GM12865 (cell line): ENCODE measurements around the gene STXBP1.

ENCODE experiments used
- DNase-seq: peaks from one replicate; pipeline ENCODE4 v3.0.0; 2010; ENCODE audit warnings: low read depth
- H3K4me3 ChIP-seq: 2 replicates; pipeline ENCODE4 v1.5.1; 2011; ENCODE audit warnings: mild to moderate bottlenecking, low read depth, low read length, control low read depth
- TF ChIP-seq, protein P1 (sequence below): IDR thresholded peaks from 2 replicates; pipeline ENCODE4 v1.5.1; 2011; ENCODE audit warnings: low read length, control low read depth, low read depth, inconsistent platforms; ENCODE audit not compliant: insufficient read depth; ENCODE audit errors: missing control alignments

STXBP1 gene

DNA sequence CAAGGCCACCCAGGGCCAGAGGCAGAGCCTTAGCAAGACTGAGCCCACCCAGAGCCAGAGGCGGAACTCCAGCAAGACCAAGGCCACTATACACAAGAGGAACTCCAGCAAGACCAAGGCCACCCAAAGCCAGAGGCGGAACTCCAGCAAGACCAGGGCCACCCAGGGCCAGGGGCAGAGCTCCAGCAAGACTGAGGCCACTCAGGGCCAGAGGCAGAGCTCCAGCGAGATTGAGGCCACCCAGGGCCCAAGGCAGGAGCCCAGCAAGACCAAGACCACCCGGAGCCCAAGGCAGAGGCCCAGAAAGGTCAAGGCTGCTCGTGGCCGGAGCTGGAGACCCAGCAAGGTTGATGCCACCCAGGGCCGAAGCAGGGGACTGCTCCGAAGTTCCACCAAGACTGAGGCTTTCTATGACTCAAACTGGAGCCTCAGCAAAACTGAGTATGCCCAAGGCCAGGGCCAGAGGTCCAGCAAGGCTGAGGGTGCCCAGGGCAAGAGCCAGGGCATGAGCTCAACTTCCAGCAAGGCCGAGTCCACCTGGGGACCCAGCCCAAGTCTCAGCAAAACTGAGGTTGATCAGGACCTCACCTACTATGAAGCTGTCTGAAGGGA lies 118.8 kb downstream of the STXBP1 start:
- TF ChIP-seq, protein P1, sequence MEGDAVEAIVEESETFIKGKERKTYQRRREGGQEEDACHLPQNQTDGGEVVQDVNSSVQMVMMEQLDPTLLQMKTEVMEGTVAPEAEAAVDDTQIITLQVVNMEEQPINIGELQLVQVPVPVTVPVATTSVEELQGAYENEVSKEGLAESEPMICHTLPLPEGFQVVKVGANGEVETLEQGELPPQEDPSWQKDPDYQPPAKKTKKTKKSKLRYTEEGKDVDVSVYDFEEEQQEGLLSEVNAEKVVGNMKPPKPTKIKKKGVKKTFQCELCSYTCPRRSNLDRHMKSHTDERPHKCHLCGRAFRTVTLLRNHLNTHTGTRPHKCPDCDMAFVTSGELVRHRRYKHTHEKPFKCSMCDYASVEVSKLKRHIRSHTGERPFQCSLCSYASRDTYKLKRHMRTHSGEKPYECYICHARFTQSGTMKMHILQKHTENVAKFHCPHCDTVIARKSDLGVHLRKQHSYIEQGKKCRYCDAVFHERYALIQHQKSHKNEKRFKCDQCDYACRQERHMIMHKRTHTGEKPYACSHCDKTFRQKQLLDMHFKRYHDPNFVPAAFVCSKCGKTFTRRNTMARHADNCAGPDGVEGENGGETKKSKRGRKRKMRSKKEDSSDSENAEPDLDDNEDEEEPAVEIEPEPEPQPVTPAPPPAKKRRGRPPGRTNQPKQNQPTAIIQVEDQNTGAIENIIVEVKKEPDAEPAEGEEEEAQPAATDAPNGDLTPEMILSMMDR = no peak
- H3K4me3 ChIP-seq = no peak overlapping the region
- DNase-seq = no peak

DNA sequence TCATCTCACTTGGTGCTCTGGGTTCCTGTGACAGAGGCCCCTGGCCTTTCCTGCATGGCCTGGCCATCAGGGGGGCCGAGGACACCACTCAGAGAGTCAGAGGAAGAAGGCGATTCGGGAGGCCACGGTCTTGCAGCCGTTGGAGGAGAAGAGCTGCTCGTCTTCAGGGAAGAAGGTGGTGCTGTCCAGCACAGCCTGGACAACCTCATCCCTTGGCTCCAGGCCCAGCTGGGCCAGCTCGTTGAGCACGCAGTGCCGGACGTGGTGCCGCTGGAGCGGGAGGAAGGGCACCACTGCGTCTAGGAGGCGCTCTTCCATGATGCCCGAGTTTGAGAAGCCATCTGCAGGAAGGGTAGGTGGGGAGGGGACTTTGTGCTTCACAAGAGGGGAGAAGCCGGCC lies 119.9 kb downstream of the STXBP1 start:
- H3K4me3 ChIP-seq = no peak overlapping the region
- DNase-seq = no peak
- TF ChIP-seq, protein P1 = no peak

DNA sequence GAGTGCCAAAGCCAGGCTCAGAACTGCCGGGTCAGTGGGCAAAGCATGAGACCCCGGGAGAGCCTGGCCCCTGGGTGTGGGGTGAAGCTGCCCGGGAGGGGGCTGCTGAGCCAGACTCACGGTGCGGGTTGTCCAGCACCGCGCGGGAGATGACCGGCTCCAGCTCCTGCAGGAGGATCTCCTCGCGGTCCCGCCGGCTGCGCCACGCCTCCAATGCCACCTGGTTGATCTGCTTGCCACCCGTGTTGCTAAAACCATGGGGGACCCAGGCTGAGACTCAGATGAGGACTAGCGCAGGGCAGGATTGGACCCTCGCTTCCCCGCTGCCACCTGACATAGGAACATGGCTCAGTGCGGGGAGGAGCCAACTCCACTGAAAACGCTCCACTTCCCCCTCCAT lies 120.4 kb downstream of the STXBP1 start:
- TF ChIP-seq, protein P1 = no peak
- no peak for DNase-seq
- no peak overlapping the region for H3K4me3 ChIP-seq

DNA sequence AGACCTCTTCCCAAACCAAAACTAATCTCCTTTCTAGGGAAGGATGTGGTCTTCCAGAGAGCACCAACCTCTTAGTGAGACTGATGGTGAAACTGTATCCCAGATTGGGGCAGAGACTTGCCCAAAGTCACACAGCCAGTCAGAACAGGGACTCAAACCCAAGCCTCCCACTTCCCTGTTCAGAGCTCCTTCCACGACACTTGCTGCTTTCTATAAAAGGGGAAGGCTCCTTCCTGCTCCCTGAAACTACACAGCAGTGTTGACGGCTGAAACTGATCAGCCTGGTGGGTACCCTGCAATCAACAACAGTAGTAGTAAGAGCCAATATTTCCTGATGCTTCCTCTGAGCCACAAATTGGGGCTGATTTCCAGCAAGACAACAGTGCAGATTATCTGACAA lies 121.5 kb downstream of the STXBP1 start:
- no peak for DNase-seq
- no peak overlapping the region for H3K4me3 ChIP-seq
- TF ChIP-seq, protein P1 = no peak

DNA sequence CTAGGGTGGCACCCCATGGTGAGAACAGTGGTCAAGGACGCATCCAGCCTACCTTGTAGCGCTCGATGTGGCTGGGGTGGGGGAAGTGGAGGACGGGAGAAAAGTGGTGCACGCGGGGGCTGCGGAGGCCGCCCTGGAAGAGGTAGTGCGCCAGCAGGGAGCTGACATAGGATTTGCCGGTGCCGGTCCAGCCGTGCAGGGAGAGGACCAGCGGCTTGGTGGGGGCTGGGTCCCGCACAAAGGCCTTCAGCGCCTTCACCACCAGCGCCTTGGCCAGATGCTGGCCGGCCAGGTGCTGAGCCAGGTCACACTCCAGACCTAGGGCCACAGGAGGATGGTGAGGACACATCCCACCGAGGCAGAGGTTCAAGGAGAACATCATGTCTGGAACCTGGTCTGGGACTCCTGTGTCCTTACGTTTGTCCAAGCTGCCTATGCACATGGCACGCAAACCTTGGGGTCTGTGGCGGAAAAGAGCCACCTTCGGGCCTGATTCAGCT lies 122.2 kb downstream of the STXBP1 start:
- TF ChIP-seq, protein P1 = no peak
- no peak for DNase-seq
- peak overlapping the region; percentile 69 for H3K4me3 ChIP-seq

DNA sequence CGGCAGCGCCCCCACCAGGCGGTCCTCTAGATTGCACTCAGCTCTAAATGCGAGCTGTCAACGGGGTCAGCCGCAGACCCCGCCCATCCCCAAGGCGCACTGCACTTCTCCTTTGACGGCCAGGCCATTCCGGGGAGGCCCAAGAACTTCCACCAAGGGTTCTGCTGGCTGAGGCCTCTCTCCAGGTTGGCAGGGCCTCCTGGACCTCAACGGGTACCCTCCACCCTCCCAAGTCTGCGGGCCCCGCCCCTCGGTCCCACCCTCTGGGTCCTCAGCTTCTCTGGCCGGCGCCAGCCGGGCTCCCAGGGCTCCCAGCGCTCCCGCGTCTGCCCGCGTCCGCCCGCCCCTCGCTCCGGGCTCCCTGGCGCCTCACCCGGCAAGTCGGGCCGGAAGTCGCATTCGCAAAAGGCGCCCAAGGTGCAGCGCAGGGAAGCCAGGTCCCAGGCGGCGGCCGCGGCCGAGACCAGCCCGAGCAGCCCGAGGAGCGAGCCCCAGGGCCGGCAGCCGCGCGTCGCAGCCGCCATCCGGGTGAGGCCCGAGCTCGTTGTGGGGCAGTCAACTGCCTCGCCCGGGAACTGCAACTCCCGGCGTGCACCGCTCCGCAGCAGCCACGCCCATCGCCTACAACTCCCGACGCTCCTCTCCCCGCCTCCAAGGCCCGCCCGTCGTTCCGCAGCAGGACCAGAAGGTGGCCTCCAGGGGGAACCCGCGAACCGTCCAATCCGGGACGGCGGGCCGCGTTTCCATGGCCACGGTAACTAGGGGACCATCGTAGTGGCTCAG lies 122.9 kb downstream of the STXBP1 start, which contains the start of gene TOR2A:
Gene TOR2A (minus strand): TSS at position 548 of the 783 bp plus-strand sequence. CDS start 24 bp downstream, at position 524.
- DNase-seq = peak; percentile 98
- peak within 1 kb of the TSS; percentile 69 for H3K4me3 ChIP-seq
- TF ChIP-seq, protein P1 = peak; percentile 92
